Upper lobe of right lung (tissue), 1 donor: Measurements from ENCODE around the gene CDADC1. TPM values are rescaled to one million over a fixed set of nuclear protein-coding genes. Genes with fewer than 3 reads are reported as not detected.

Experiments used
- ATAC-seq: fragments of 200-7000 bp; cut with Tn5 transposase; one replicate; pipeline ENCODE4 v1.9.1; 2020; ENCODE audit warnings: mild to moderate bottlenecking, moderate library complexity
- DNase-seq: peaks from one replicate; pipeline ENCODE4 v3.0.0-alpha.2; 2020
- H3K27ac ChIP-seq: fragments of 200-600 bp; one replicate; pipeline ENCODE4 v1.8.0; 2022
- H3K27me3 ChIP-seq: fragments of 200-600 bp; one replicate; pipeline ENCODE4 v1.8.0; 2022; ENCODE audit warnings: mild to moderate bottlenecking
- H3K36me3 ChIP-seq: fragments of 200-600 bp; one replicate; pipeline ENCODE4 v1.8.0; 2022
- H3K4me1 ChIP-seq: fragments of 200-600 bp; one replicate; pipeline ENCODE4 v1.8.0; 2022
- H3K4me3 ChIP-seq: fragments of 200-600 bp; one replicate; pipeline ENCODE4 v1.8.0; 2022; ENCODE audit warnings: mild to moderate bottlenecking
- H3K9me3 ChIP-seq: fragments of 200-600 bp; one replicate; pipeline ENCODE4 v1.8.0; 2022
- intact Hi-C: fragments of 100-400 bp; cut with DNase I; formaldehyde crosslinking; loops from one replicate; pipeline ENCODE4 v1.11.0; 2022
- total RNA-seq: library from RNA; stranded (reverse); fragmentation: NEBNext Ultra II Directional; extraction: Animal tissue kit (Norgen Biotek cat#: 25700); gene quantifications from one replicate; pipeline ENCODE4 v1.2.1, GENCODE V29; 2021
- TF ChIP-seq, protein P1 (sequence below): fragments of 200-600 bp; IDR thresholded peaks from one replicate; pipeline ENCODE4 v1.8.0; 2022; ENCODE audit warnings: antibody characterized with exemption
- donor health status: DM: no; HTN: yes; CAD: no; lungs with severe emphysema.

CDADC1 gene
- total RNA-seq, 1 donor from 2014 or later = 13.8 TPM

DNA sequence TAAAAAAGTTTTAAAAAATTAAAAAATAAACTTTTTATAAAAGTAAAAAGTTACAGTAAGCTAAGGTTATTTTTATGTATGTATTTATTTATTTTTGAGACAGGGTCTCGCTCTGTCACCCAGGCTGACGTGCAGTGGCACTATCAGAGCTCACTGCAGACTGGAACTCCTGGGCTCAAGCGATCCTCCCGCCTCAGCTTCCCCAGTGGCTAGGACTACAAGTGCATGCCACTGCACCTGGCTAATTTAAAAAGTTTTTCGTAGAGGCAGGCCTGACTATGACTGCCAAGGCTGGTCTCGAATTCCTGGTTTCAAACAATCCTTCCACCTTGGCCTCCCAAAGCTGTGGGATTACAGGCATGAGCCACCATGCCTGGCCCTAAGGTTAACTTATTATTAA is 64.1 kb downstream of the CDADC1 start:
- H3K4me1 ChIP-seq = peaks cover 38% of the 10 kb centered on the region
- intact Hi-C loops = no loop called here
- no peak for ATAC-seq

GRCh38 chr13:49314344-49314882 is 66.7 kb downstream of the CDADC1 start:
- Histone ChIP-seq H3K27ac (peak overlapping the region; percentile 80), H3K36me3 (no peaks in the 10 kb centered on the region), H3K4me1 (peaks cover 17% of the 10 kb centered on the region), H3K4me3 (peak overlapping the region; percentile 2), H3K9me3 (no peaks in the 10 kb centered on the region), H3K27me3 (no peaks in the 10 kb centered on the region)
- ATAC-seq (peak; percentile 12), DNase-seq (no peak)
- intact Hi-C loops = no loop called here
- TF ChIP-seq, protein P1, sequence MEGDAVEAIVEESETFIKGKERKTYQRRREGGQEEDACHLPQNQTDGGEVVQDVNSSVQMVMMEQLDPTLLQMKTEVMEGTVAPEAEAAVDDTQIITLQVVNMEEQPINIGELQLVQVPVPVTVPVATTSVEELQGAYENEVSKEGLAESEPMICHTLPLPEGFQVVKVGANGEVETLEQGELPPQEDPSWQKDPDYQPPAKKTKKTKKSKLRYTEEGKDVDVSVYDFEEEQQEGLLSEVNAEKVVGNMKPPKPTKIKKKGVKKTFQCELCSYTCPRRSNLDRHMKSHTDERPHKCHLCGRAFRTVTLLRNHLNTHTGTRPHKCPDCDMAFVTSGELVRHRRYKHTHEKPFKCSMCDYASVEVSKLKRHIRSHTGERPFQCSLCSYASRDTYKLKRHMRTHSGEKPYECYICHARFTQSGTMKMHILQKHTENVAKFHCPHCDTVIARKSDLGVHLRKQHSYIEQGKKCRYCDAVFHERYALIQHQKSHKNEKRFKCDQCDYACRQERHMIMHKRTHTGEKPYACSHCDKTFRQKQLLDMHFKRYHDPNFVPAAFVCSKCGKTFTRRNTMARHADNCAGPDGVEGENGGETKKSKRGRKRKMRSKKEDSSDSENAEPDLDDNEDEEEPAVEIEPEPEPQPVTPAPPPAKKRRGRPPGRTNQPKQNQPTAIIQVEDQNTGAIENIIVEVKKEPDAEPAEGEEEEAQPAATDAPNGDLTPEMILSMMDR = no peak

More for the DNA sequence above, 64.1 kb downstream of the CDADC1 start:
- H3K4me3 ChIP-seq = no peak overlapping the region
- TF ChIP-seq, protein P1 = no peak
- DNase-seq = no peak
- H3K9me3 ChIP-seq = no peaks in the 10 kb centered on the region
- no peaks in the 10 kb centered on the region for H3K36me3 ChIP-seq
- no peak overlapping the region for H3K27ac ChIP-seq
- no peaks in the 10 kb centered on the region for H3K27me3 ChIP-seq

GRCh38 chr13:49315036-49315565 is 67.4 kb downstream of the CDADC1 start:
- no peak for DNase-seq
- intact Hi-C loops = no loop called here
- Histone ChIP-seq H3K36me3 (no peaks in the 10 kb centered on the region), H3K27me3 (no peaks in the 10 kb centered on the region), H3K27ac (no peak overlapping the region), H3K4me3 (no peak overlapping the region), H3K4me1 (peaks cover 16% of the 10 kb centered on the region), H3K9me3 (no peaks in the 10 kb centered on the region)
- no peak for ATAC-seq
- TF ChIP-seq, protein P1 = no peak

DNA sequence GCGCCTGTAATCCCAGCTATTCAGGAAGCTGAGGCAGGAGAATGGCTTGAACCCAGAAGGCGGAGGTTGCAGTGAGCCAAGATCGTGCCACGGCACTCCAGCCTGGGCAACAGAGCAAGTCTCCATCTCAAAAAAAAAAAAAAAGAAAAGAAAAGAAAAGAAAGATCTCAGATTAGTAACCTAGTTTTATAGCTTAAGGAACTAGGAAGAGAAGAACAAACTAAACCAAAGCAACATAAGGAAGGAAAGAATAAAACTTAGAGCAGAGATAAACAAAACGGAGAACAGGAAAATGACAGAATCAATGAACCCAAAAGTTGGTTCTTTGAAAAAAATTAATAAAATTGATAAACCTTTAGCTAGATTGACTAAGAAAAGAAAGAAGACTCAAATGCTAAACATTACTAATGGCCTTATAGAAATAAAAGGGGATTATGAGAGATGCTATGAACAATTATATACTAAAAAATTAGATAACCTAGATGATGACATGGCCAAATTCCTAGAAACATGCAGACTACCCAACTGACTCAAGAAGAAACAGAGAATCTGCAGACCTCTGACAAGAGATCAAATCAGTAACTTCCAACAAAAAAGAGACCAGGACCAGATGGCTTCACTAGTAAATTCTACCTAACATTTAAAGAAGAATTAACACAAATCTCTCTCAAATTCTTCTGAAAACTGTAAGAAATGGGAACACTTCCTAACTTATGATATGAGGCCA is 68.2 kb downstream of the CDADC1 start:
- no peak for DNase-seq
- H3K36me3 ChIP-seq = no peaks in the 10 kb centered on the region
- TF ChIP-seq, protein P1 = no peak
- no peak for ATAC-seq
- peaks cover 16% of the 10 kb centered on the region for H3K4me1 ChIP-seq
- no peak overlapping the region for H3K27ac ChIP-seq
- intact Hi-C loops = no loop called here
- no peak overlapping the region for H3K4me3 ChIP-seq
- H3K9me3 ChIP-seq = no peaks in the 10 kb centered on the region
- no peaks in the 10 kb centered on the region for H3K27me3 ChIP-seq

DNA sequence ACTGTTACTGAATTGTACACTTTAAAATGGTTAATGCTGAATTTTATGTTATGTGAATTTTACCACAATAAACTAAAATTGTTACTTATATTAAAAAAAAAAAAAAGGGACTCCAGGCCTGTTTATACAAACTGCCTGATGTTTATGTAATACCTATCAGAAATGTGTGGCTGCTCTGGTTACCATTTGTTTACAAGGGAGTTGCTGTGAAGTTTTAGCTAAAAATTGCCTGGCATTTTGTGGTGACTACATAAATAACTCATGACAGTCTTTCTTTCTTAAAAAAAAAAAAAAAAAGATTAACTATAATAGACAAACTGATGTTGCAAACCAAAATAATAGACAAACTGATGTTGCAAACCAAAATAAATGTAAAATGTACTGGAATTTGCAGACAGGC is 71.8 kb downstream of the CDADC1 start:
- intact Hi-C loops = no loop called here
- peaks cover 4% of the 10 kb centered on the region for H3K4me1 ChIP-seq
- H3K36me3 ChIP-seq = no peaks in the 10 kb centered on the region
- no peak overlapping the region for H3K27ac ChIP-seq
- DNase-seq (no peak), ATAC-seq (no peak)
- TF ChIP-seq, protein P1 = no peak
- no peak overlapping the region for H3K4me3 ChIP-seq
- H3K27me3 ChIP-seq = no peaks in the 10 kb centered on the region
- H3K9me3 ChIP-seq = no peaks in the 10 kb centered on the region
